ENCODE data around the gene VASP. TPM values are rescaled to one million over a fixed set of nuclear protein-coding genes. Genes with fewer than 3 reads are reported as not detected.
A peak's percentile ranks its signal among the peaks of the same experiment; 100 is the strongest.

The VASP gene
- 100 to 1,000 TPM; 146 to 386 (median 221) TPM for total RNA-seq
- 100 to 1,000 TPM; 154 to 210 (median 161) TPM for polyA plus RNA-seq
- long read RNA-seq, donor 1, transcript VASP-201 (13 exons, 2,305 nt) = major isoform, 12 of 95 reads
- long read RNA-seq, donor 1, partial matches to known transcripts = 81 of 95 reads
- long read RNA-seq, donor 1, other reads (novel, unspliced or antisense) = 0 of 95 reads
- long read RNA-seq, donor 2, transcript VASP-201 (13 exons, 2,305 nt) = major isoform, 10 of 47 reads
- long read RNA-seq, donor 2, partial matches to known transcripts = 33 of 47 reads
- long read RNA-seq, donor 2, other reads (novel, unspliced or antisense) = 0 of 47 reads

DNA sequence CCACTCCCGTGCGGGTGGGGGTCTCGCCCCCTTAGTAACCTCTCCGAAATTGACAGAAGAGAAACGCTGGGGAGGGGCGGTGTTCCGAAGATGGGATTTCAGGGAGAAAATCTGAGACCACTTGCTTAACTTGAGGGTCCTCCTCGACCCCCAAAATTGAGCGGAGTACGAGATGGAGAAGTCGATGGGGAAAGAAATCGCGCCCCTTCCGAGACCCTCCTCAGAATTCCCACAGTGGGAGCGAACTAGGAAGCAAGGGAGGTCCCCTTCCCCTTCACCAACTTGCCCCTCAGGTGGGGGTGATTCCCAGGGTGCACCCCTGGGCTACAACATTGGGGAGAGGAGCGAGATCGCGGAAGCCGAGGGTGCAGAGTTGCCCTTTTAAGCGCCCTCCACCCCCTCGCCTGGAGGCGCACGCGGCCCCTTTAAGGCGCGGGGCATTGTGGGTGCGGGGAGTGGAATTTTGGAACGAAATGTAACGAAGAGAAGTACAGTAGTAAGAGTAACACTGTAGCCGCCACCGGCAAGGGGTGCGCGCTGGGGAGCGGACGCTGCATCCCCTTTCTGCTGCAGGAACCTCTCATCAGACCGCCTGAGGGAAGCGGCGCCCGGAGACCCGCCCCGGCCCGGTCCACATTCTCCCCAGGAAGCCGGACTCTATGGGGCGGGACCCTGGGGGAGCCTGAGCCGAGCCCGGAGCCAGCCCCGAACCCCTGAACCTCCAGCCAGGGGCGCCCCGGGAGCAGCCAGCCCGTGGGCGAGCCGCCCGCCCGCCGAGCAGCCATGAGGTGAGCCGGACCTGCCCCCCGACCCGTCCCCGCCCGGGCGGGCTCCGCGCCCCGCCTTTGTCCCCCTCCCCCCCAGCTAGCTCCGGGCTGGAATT lies at the start of gene VASP:
Gene VASP, plus strand, starts transcription at position 491 of the 883 bp plus-strand sequence. Its CDS starts 293 bp downstream, at position 784.
- DNase-seq = peak; percentile 98
- TF ChIP-seq, protein P1, sequence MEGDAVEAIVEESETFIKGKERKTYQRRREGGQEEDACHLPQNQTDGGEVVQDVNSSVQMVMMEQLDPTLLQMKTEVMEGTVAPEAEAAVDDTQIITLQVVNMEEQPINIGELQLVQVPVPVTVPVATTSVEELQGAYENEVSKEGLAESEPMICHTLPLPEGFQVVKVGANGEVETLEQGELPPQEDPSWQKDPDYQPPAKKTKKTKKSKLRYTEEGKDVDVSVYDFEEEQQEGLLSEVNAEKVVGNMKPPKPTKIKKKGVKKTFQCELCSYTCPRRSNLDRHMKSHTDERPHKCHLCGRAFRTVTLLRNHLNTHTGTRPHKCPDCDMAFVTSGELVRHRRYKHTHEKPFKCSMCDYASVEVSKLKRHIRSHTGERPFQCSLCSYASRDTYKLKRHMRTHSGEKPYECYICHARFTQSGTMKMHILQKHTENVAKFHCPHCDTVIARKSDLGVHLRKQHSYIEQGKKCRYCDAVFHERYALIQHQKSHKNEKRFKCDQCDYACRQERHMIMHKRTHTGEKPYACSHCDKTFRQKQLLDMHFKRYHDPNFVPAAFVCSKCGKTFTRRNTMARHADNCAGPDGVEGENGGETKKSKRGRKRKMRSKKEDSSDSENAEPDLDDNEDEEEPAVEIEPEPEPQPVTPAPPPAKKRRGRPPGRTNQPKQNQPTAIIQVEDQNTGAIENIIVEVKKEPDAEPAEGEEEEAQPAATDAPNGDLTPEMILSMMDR (IDR thresholded peaks at IDR 0.05 in 8 of 11, conservative IDR thresholded peaks at IDR 0.05 in 3 of 11) = peak in 2 of 11 experiments; percentile 9 to 23
- TF ChIP-seq POLR2AphosphoS5 (IDR thresholded peaks at IDR 0.05) (peak; percentile 96 to 100 (median 99)), POLR2A (IDR thresholded peaks at IDR 0.05) (peak; percentile 95 to 98 (median 98))
- H3K36me3 ChIP-seq = peaks cover 0 to 21% (median 0%) of the 10 kb centered on the region in 6 donors
- peak within 1 kb of the TSS; percentile 96 to 100 (median 98) for H3K4me3 ChIP-seq
- no peaks in the 10 kb centered on the region for H3K9me3 ChIP-seq
- 0 to 1% (median 0%) methylated on average over 24 to 65 of the region's 65 CpGs for WGBS, 5 donors
- H3K4me1 ChIP-seq = peaks cover 31 to 66% (median 43%) of the 10 kb centered on the region in 6 donors
- intact Hi-C loops (cut with DNase I; ENCODE audit: low total_unique reads) = no loop called here
- H3K27me3 ChIP-seq (replicated peaks in 1 of 7) = no peaks in the 10 kb centered on the region
- peak within 1 kb of the TSS; percentile 96 to 100 (median 97) for H3K27ac ChIP-seq

DNA sequence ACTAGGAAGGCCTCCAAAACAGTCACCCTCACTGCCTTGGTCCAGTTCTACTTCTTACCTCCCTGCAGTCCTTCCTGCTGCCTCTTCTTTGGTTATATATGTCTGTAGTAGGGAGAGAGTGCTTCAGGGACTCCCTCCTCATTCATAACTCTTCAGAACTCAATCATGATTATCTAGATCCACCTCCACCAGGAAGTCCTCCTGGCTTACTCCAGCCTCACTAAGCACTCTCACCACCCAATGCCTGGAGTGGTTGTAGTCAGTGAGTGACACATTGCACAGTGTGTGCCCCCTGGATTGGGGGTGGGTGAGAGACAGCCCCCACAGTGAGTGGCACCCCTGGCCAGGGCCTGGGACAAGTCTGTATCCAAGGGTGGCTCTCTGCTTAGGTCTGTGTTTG lies 49.5 kb upstream of the VASP start:
- DNase-seq = no peak
- H3K27ac ChIP-seq = no peak overlapping the region
- peaks cover 8 to 38% (median 18%) of the 10 kb centered on the region in 6 donors for H3K4me1 ChIP-seq
- intact Hi-C loops (cut with DNase I; ENCODE audit: low total_unique reads) = no loop called here
- H3K4me3 ChIP-seq = no peak overlapping the region
- H3K9me3 ChIP-seq = no peaks in the 10 kb centered on the region
- TF ChIP-seq, protein P1 (IDR thresholded peaks at IDR 0.05 in 8 of 11, conservative IDR thresholded peaks at IDR 0.05 in 3 of 11) = no peak
- TF ChIP-seq POLR2AphosphoS5 (IDR thresholded peaks at IDR 0.05) (no peak), POLR2A (IDR thresholded peaks at IDR 0.05) (no peak)
- H3K27me3 ChIP-seq (replicated peaks in 1 of 7) = peaks cover 0 to 10% (median 0%) of the 10 kb centered on the region in 7 donors
- no peaks in the 10 kb centered on the region for H3K36me3 ChIP-seq

DNA sequence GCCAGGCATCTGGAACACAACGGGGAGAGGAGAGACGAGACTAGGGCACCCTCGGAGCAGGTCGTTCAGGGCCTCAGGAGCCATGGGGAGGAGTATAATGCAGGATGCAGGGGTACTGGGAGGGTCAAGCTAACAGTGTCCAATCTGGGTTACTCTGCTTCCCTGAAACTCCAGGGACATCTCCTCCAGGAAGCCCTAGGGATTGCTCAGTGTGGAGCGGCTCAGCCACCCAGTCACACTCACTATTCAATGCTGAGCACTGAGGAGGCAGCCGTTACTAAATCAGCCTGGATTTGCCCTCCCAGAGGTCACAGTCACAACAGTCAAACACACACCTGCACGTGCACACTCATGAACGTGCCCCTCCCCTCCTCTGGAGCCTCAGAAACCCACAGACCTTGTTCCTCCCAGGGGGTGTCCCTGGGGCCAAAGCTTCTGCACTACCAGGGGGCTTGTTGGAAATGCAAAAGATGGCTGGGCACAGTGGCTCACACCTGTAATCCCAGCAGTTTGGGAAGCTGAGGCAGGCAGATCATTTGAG lies 46.4 kb upstream of the VASP start:
- peaks cover 5 to 19% (median 8%) of the 10 kb centered on the region in 6 donors for H3K4me1 ChIP-seq
- H3K4me3 ChIP-seq = no peak overlapping the region
- TF ChIP-seq, protein P1 (IDR thresholded peaks at IDR 0.05 in 8 of 11, conservative IDR thresholded peaks at IDR 0.05 in 3 of 11) = no peak
- TF ChIP-seq POLR2A (IDR thresholded peaks at IDR 0.05) (no peak), POLR2AphosphoS5 (IDR thresholded peaks at IDR 0.05) (no peak)
- peaks cover 0 to 18% (median 0%) of the 10 kb centered on the region in 7 donors for H3K27me3 ChIP-seq (replicated peaks in 1 of 7)
- H3K27ac ChIP-seq = no peak overlapping the region
- intact Hi-C loops (cut with DNase I; ENCODE audit: low total_unique reads) = no loop called here
- 52 to 59% (median 55%) methylated on average over 8 of the region's 8 CpGs for WGBS, 5 donors
- no peaks in the 10 kb centered on the region for H3K9me3 ChIP-seq
- no peak for DNase-seq
- H3K36me3 ChIP-seq = no peaks in the 10 kb centered on the region

All from spleen (tissue), 13 donors.